Stimulated activated memory B cell treated with anti-CD40 and anti-IgM and Interleukin-4, amounts not matched to agents 10 μg/mL and 1 μg/mL and 100 μg/mL, for 72 hours (primary cell): Measurements from ENCODE around the gene E2F7.
A peak's percentile ranks its signal among the peaks of the same experiment; 100 is the strongest.

Experiments
- ATAC-seq: fragments of 150-1000 bp; cut with Tn5 transposase; 2 replicates; pipeline ENCODE4 v1.10.0; 2021
- H3K27ac Mint-ChIP-seq: one replicate; pipeline ENCODE4 v1.8.0; 2022; ENCODE audit warnings: mild to moderate bottlenecking, mixed read lengths
- H3K27me3 Mint-ChIP-seq: one replicate; pipeline ENCODE4 v1.8.0; 2022; ENCODE audit warnings: mixed read lengths
- H3K36me3 Mint-ChIP-seq: one replicate; pipeline ENCODE4 v1.8.0; 2022; ENCODE audit warnings: mixed read lengths
- H3K4me1 Mint-ChIP-seq: one replicate; pipeline ENCODE4 v1.8.0; 2022; ENCODE audit warnings: mixed read lengths
- H3K4me3 Mint-ChIP-seq: one replicate; pipeline ENCODE4 v1.8.0; 2022; ENCODE audit warnings: mild to moderate bottlenecking, moderate library complexity, mixed read lengths
- H3K9me3 Mint-ChIP-seq: one replicate; pipeline ENCODE4 v1.8.0; 2022; ENCODE audit warnings: mixed read lengths

E2F7 gene

DNA sequence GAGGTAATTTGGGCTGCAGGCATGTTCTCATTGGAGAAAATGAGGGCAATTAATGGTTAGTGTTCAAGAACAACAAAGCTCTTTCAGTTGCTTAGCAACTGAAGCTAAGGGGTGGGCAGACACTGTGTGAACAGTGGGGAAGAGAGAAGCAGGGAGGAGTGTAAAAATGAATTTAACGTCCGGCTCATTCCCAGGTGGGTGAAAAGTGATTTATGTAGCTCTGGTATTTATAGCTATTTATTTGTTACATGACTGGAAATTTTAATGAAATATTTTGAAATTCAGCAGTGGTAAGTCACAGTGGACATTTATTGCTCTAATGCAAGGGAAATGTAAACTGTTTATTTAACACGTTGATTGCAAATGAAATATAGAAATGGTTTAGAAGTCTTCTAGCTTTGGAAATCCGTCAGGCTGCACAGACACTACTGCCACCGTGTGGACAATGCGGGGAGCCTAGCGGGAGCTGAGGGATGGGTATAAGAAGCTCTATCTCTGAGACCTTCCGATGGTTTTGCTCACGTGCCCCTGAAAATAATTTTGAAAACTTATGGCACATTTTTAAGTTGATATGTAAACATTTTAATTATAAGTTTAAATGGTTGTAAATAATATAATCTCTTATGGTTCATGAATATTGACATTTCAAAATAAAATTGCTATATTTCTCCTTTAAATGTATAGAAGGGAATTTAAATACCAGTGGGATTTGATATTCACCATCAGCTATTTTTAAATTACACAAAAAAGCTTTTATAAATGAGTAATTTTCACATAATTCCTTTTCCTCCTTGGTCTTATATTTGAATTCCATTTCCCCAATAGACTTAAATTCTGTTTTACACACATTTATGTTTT lies 54.4 kb downstream of the E2F7 start:
- peak; percentile 72 for ATAC-seq
- H3K9me3 Mint-ChIP-seq, result no peaks in the 10 kb centered on the region
- H3K4me3 Mint-ChIP-seq, result no peak overlapping the region
- peaks cover 7% of the 10 kb centered on the region for H3K4me1 Mint-ChIP-seq
- H3K27ac Mint-ChIP-seq, result no peak overlapping the region
- H3K27me3 Mint-ChIP-seq, result peaks cover 21% of the 10 kb centered on the region
- no peaks in the 10 kb centered on the region for H3K36me3 Mint-ChIP-seq

DNA sequence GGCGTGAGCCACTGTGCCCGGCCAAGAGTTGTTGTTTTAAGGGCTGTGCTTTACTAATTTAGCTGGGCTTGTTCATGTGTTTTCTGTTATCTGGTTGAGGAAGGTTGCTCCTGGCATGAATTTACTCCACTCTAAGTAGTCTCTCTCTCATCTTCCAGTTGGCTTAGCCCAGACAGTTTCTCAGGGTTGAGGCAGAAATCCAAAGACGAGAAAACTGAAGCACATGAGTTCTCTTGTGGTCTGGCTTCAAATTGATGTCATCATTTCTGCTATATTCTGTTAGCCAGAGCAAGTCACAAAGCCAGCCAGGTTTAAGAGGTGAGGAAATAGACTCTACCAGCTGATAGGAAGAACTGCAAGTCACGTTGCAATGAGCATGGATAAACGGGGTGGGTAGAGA lies 57.9 kb downstream of the E2F7 start:
- ATAC-seq, result no peak
- Mint-ChIP-seq H3K36me3 (no peaks in the 10 kb centered on the region), H3K27me3 (peaks cover 30% of the 10 kb centered on the region), H3K27ac (no peak overlapping the region), H3K9me3 (no peaks in the 10 kb centered on the region), H3K4me1 (peaks cover 7% of the 10 kb centered on the region), H3K4me3 (no peak overlapping the region)

DNA sequence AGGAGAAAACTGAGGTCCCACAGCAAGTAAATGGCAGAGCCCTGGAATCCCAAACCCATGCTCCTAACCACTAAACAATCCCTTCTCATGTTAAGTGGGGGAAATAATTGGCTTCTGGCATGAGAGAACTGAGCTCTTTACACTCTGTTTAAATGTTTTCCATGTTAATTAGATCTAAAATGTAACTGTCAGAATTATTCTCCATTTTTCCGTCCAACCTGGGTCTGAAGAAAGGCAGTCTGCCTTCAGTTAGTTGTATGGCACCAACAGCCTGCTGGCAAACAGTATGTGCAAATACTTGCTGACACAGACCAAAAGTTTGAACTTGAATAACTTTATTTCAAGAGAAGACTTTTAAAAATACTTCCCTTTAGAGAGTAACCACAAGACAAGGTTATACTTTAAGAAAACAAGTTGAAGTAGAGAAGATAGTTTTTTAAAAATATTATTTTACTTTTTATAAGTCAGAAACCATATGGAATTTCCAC lies 59.7 kb downstream of the E2F7 start:
- peaks cover 30% of the 10 kb centered on the region for H3K27me3 Mint-ChIP-seq

DNA sequence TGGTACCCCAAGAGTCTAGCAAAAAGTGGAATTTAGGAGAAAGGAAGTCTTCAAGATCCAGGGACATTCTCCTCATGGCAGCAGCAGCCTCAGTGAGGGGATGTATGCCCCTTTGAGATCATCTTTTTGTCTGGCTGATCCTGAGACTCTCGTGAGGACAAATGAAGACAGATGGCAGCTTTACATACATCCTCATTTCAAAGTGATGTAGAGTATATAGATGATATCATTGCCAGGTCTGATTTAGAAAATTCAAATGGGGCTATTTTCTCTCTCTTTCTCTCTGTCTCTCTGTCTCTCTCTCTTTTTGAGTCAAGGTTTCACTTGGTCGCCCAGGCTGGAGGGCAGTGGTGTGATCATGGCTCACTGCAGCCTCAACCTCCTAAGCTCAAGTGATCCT lies 61.5 kb downstream of the E2F7 start:
- no peak for ATAC-seq
- no peak overlapping the region for H3K27ac Mint-ChIP-seq

More for the DNA sequence above, 59.7 kb downstream of the E2F7 start:
- no peak overlapping the region for H3K27ac Mint-ChIP-seq
- H3K4me1 Mint-ChIP-seq, result peaks cover 4% of the 10 kb centered on the region
- no peaks in the 10 kb centered on the region for H3K36me3 Mint-ChIP-seq
- no peak overlapping the region for H3K4me3 Mint-ChIP-seq
- no peaks in the 10 kb centered on the region for H3K9me3 Mint-ChIP-seq
- ATAC-seq, result no peak

DNA sequence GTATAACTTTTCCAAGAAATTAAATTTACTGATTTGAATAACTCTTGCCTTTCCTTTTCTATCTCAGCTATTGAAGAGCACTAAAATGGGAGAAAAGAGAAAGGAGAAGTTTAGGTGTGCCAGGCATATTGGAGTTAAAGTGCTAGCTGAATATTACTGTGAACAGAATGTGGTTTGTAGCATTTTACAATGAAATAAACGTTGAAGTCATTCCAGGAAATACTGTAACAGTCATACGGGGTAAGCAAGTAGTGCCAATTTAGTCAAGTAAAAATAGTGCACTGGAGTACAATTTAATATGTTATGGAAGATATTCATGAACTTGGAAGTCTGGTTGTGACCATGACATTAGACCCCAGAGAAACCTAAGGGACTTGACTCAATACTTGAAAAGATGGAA lies 62.1 kb downstream of the E2F7 start:
- H3K27me3 Mint-ChIP-seq, result peaks cover 26% of the 10 kb centered on the region
- no peak overlapping the region for H3K4me3 Mint-ChIP-seq
- H3K4me1 Mint-ChIP-seq, result no peaks in the 10 kb centered on the region
- H3K36me3 Mint-ChIP-seq, result no peaks in the 10 kb centered on the region
- H3K9me3 Mint-ChIP-seq, result no peaks in the 10 kb centered on the region
- ATAC-seq, result no peak
- no peak overlapping the region for H3K27ac Mint-ChIP-seq

More for the DNA sequence above, 61.5 kb downstream of the E2F7 start:
- Mint-ChIP-seq H3K4me1 (no peaks in the 10 kb centered on the region), H3K9me3 (no peaks in the 10 kb centered on the region), H3K27me3 (peaks cover 30% of the 10 kb centered on the region), H3K4me3 (no peak overlapping the region), H3K36me3 (no peaks in the 10 kb centered on the region)

DNA sequence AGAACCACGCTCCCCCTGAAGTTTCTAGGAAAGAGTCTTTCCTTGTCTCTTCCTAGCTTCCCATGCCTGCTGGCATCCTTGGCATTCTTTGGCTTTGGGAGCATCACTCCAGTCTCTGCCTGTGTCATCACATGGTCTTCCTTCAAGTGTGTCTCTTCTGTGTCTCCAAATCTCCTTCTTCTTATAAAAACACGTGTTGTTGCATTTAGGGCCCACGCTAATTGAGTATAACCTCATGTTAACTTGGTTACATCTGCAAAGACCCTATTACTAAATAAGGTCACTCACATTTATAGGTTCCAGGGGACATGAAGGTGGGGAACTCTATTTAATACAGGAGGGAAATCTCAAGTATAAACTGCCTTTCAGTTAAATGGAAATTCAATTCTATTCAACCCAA lies 63.0 kb downstream of the E2F7 start:
- Mint-ChIP-seq H3K9me3 (no peaks in the 10 kb centered on the region), H3K27me3 (peaks cover 20% of the 10 kb centered on the region), H3K27ac (no peak overlapping the region), H3K4me1 (no peaks in the 10 kb centered on the region), H3K4me3 (no peak overlapping the region), H3K36me3 (no peaks in the 10 kb centered on the region)
- ATAC-seq, result no peak

DNA sequence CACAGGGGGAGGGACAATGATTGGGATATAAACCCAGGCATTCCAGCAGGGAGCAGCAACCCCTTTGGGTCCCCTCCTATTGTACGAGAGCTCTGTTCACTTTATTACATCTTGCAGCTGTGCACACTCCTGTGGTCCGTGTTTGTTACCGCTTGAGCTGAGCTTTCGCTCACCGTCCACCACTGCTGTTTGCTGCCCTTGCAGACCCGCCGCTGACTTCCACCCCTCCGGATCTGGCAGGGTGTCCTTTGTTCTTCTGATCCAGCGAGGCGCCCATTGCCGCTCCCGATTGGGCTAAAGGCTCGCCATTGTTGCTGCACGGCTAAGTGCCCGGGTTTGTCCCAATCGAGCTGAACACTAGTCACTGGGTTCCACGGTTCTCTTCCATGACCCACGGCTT lies 64.1 kb downstream of the E2F7 start:
- H3K27ac Mint-ChIP-seq, result no peak overlapping the region
- H3K36me3 Mint-ChIP-seq, result no peaks in the 10 kb centered on the region
- no peak overlapping the region for H3K4me3 Mint-ChIP-seq
- no peaks in the 10 kb centered on the region for H3K4me1 Mint-ChIP-seq
- H3K27me3 Mint-ChIP-seq, result peaks cover 9% of the 10 kb centered on the region
- ATAC-seq, result no peak
- no peaks in the 10 kb centered on the region for H3K9me3 Mint-ChIP-seq

DNA sequence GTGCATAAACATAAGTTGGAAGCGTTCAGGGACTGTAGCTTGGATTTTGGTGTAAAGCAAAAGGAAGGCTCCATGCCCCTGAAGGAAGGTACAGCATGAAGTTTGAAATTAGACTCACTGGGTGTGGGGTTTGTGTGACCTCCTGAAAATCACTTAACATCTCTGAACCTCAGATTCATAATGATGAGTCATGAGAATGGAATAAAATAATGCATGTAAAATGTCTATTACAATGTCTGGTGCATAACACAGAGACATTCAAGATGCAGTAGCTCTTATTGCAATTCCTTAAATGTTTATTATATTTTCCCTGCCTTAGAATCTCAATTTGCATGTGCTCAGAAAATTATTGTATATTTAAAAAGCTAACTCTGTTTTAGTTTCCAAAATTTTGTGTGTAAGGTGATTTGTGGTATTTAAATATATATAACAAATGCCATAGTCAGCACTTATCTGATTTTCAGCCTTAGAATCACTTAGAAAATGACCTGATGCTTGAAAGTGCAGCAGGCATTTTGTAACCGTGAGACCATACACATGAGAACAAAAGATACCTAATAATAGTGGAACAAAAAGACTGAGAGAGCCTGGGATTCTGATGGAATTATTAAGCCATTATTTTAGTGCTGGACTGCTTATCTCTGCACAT lies 66.3 kb downstream of the E2F7 start:
- Mint-ChIP-seq H3K27ac (no peak overlapping the region), H3K4me1 (no peaks in the 10 kb centered on the region), H3K36me3 (no peaks in the 10 kb centered on the region), H3K9me3 (no peaks in the 10 kb centered on the region), H3K27me3 (no peaks in the 10 kb centered on the region), H3K4me3 (no peak overlapping the region)
- no peak for ATAC-seq

DNA sequence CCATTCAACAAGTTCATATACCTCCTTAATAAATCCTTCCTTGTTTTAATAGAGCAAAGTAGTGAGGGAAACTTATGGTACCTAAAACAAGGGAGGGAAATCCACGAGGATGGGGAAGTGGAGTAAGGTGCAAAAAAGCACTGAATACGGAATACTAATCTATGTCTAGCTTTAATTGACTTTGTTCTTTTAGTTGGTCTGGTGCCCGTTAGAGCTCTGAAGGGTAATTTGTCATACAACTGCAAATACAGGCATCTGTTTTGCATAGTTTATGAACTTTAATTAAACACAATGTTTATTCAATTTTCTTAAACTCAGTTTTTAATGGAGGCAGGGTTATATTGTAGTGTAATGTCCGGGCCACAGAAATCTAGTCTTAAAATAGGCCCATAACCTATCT lies 67.0 kb downstream of the E2F7 start:
- Mint-ChIP-seq H3K4me1 (no peaks in the 10 kb centered on the region), H3K27me3 (peaks cover under 1% of the 10 kb centered on the region), H3K36me3 (no peaks in the 10 kb centered on the region), H3K4me3 (no peak overlapping the region), H3K27ac (no peak overlapping the region), H3K9me3 (no peaks in the 10 kb centered on the region)
- ATAC-seq, result no peak

DNA sequence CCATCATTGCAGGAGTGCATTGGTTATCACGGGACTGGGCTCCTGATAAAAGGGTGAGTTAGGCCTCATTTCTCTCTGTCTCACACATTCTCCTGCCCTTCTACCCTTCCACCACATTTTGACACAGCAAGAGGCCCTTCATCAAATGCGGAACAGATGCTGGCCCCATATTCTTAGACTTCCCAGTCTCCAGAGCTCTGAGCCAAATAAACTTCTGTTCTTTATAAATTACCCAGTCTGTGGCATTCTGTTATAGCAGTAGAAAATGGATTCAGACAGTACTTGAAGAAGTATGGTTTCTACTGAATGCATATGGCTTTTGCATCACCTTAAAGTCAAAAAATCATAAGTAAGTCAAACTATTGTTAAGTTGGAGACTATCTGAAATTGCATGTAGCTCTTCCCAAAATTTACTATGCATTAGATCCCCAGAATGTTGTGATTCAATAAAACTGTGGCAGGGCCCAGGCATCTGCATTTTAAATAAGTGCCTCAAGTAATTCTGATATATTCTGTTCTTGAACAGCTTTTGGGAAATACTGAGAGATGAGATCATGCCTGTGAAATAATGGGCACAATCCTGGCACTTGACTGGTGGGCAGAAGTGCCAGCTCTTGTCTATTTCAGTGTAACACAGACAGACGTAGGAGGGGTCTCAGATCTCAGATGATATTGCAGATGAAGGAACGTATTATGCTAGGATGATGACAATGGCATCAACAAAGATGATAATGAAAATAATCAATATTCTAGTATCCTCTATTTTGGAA lies 68.2 kb downstream of the E2F7 start:
- Mint-ChIP-seq H3K4me3 (no peak overlapping the region), H3K4me1 (no peaks in the 10 kb centered on the region), H3K36me3 (no peaks in the 10 kb centered on the region), H3K27ac (no peak overlapping the region), H3K9me3 (no peaks in the 10 kb centered on the region), H3K27me3 (peaks cover 7% of the 10 kb centered on the region)
- ATAC-seq, result no peak

DNA sequence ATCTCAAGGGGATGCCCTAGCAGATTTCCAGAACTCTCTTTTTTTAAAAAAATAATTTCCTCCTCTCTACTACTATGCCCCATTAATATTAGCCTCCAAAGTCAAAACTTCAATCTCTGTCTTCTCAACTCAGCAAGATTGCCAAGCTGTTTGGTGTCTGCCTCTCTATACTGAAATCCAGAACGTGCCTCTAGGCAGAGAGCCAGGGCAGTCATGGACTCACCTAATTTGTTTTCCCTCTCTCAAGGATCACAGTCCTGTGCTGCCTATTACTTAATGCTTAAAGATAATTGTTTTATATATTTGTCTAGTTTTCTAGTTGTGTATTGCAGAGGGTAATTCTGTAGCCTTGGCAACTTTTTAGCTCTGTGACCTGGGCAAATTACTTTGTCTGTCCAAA lies 74.7 kb downstream of the E2F7 start:
- H3K36me3 Mint-ChIP-seq, result no peaks in the 10 kb centered on the region

DNA sequence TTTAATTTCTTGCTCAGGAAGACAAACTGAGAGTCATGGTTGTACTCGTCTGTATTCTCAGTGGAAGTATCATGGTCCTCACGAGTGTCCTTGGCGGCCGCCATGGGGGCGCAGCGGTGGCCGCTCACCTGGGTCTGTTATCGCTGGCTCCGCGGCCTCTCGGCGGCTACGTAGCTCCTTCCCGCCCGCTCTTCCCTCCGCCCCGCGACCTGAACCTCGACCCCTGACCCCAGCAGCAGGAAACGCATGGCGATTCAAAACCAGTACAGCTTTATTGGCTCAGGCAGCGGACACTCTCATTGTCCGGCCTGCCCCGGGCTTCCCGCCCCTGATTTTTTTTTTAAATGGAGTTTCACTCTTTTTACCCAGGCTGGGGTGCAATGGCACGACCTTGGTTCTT lies 80.8 kb downstream of the E2F7 start:
- no peak for ATAC-seq

More for the DNA sequence above, 74.7 kb downstream of the E2F7 start:
- Mint-ChIP-seq H3K4me3 (no peak overlapping the region), H3K9me3 (peaks cover 4% of the 10 kb centered on the region), H3K27me3 (peaks cover 16% of the 10 kb centered on the region), H3K4me1 (no peaks in the 10 kb centered on the region), H3K27ac (no peak overlapping the region)
- no peak for ATAC-seq

DNA sequence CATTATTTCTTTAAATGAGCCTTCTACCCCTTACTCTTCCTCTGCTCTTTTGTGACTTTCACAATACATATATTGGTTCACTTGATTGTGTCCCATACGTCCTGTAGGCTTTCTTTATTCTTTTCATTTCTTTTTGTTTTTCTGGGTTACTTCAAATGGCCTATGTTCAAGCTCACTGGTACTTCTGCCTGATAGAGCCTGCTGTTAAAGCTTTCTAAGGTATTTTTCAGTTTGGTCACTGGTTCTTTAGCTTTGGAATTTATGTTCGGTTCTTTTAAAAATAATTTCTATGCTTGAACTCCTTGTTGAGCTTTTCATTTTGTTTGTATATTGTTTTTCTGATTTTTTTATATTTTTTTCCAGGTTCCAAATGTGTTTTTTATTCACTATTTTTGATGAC lies 81.9 kb downstream of the E2F7 start:
- Mint-ChIP-seq H3K9me3 (peaks cover 19% of the 10 kb centered on the region), H3K36me3 (peaks cover 6% of the 10 kb centered on the region), H3K4me3 (no peak overlapping the region), H3K27me3 (peaks cover 12% of the 10 kb centered on the region), H3K4me1 (no peaks in the 10 kb centered on the region), H3K27ac (no peak overlapping the region)
- ATAC-seq, result no peak

More for the DNA sequence above, 80.8 kb downstream of the E2F7 start:
- Mint-ChIP-seq H3K27me3 (peaks cover 15% of the 10 kb centered on the region), H3K4me1 (no peaks in the 10 kb centered on the region), H3K36me3 (peaks cover 6% of the 10 kb centered on the region), H3K27ac (no peak overlapping the region), H3K4me3 (no peak overlapping the region), H3K9me3 (peaks cover 19% of the 10 kb centered on the region)

DNA sequence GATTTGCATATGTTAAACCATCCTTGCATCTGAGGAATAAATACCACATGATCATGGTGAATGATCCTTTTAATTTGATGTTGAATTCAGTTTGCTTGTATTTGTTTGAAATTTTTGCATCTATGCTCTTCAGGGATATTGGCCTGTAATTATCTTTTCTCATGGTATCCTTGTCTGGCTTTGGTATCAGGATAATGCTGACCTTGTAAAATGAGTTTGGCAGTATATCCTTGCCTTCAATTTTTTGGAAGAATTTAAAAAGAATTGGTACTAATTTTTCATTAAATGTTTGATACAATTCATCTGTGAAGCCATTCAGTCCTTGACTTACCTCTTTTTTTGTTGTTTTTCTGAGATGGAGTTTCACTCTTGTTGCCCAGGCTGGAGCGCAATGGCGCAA lies 85.2 kb downstream of the E2F7 start:
- H3K4me3 Mint-ChIP-seq, result no peak overlapping the region

DNA sequence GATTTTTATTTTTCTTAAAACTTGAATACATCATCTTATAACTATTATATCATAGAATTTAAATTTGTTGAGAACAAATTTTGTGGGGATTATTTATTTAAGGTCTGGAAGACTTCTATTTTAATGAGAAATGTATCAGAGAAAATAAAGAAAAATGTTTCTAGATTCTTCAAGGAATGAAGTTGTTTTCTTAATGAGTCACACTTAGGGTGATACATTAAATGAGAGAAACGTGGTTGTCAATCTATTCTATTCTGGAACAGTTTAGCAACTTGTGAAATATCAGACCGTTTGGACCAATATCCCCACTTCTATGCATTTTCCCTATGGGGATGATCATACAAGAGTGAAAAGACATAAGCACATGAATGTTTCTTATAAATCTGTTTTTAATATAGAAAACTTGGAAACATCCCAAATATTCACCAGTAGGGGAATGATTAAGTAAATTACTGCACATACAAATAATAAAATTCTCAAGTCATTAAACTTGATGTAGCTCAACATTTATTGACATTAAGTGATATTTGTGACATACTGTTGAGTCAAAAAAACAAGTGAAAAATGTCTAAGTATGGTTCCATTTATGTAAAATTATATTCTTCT lies 88.5 kb downstream of the E2F7 start:
- no peak for ATAC-seq
- Mint-ChIP-seq H3K36me3 (peaks cover under 1% of the 10 kb centered on the region), H3K27me3 (peaks cover 12% of the 10 kb centered on the region), H3K9me3 (peaks cover under 1% of the 10 kb centered on the region), H3K4me1 (no peaks in the 10 kb centered on the region), H3K4me3 (no peak overlapping the region), H3K27ac (no peak overlapping the region)

More for the DNA sequence above, 85.2 kb downstream of the E2F7 start:
- Mint-ChIP-seq H3K9me3 (peaks cover 19% of the 10 kb centered on the region), H3K4me1 (no peaks in the 10 kb centered on the region), H3K27ac (no peak overlapping the region), H3K36me3 (peaks cover 6% of the 10 kb centered on the region), H3K27me3 (peaks cover 12% of the 10 kb centered on the region)
- ATAC-seq, result no peak
